Stimulated activated memory B cell treated with anti-CD40 and anti-IgM and Interleukin-4, amounts not matched to agents 10 μg/mL and 1 μg/mL and 100 μg/mL, for 72 hours (primary cell): Measurements from ENCODE around the gene CERK.
"Not testable (repeated sequence)": the region's sequence is repeated elsewhere in the genome, so short reads cannot be mapped to it uniquely, and the experiment has no call there.

Experiments
- ATAC-seq: fragments of 150-1000 bp; cut with Tn5 transposase; 2 replicates; pipeline ENCODE4 v1.10.0; 2021
- H3K27ac Mint-ChIP-seq: one replicate; pipeline ENCODE4 v1.8.0; 2022; ENCODE audit warnings: mild to moderate bottlenecking, mixed read lengths
- H3K27me3 Mint-ChIP-seq: one replicate; pipeline ENCODE4 v1.8.0; 2022; ENCODE audit warnings: mixed read lengths
- H3K36me3 Mint-ChIP-seq: one replicate; pipeline ENCODE4 v1.8.0; 2022; ENCODE audit warnings: mixed read lengths
- H3K4me1 Mint-ChIP-seq: one replicate; pipeline ENCODE4 v1.8.0; 2022; ENCODE audit warnings: mixed read lengths
- H3K4me3 Mint-ChIP-seq: one replicate; pipeline ENCODE4 v1.8.0; 2022; ENCODE audit warnings: mild to moderate bottlenecking, moderate library complexity, mixed read lengths
- H3K9me3 Mint-ChIP-seq: one replicate; pipeline ENCODE4 v1.8.0; 2022; ENCODE audit warnings: mixed read lengths

Gene CERK

GRCh38 chr22:46655861-46656608, 82.0 kb downstream of the CERK start:
- no peak for ATAC-seq
- Mint-ChIP-seq H3K4me3 (no peak overlapping the region), H3K36me3 (peaks cover 40% of the 10 kb centered on the region), H3K27me3 (no peaks in the 10 kb centered on the region), H3K4me1 (peaks cover 54% of the 10 kb centered on the region), H3K9me3 (no peaks in the 10 kb centered on the region), H3K27ac (no peak overlapping the region)

GRCh38 chr22:46654927-46655595, 83.0 kb downstream of the CERK start:
- ATAC-seq = no peak
- peaks cover 54% of the 10 kb centered on the region for H3K4me1 Mint-ChIP-seq
- no peaks in the 10 kb centered on the region for H3K9me3 Mint-ChIP-seq
- peaks cover 31% of the 10 kb centered on the region for H3K36me3 Mint-ChIP-seq
- no peaks in the 10 kb centered on the region for H3K27me3 Mint-ChIP-seq
- H3K4me3 Mint-ChIP-seq = no peak overlapping the region
- H3K27ac Mint-ChIP-seq = peak overlapping the region; percentile 72

- H3K27me3 Mint-ChIP-seq = no peaks in the 10 kb centered on the region
Measured at GRCh38 chr22:46654426-46654825, 83.6 kb downstream of the CERK start.

GRCh38 chr22:46653596-46653995, 84.5 kb downstream of the CERK start:
- Mint-ChIP-seq H3K4me1 (peaks cover 53% of the 10 kb centered on the region), H3K4me3 (no peak overlapping the region), H3K27me3 (no peaks in the 10 kb centered on the region), H3K27ac (peak overlapping the region; percentile 46), H3K36me3 (peaks cover 26% of the 10 kb centered on the region), H3K9me3 (no peaks in the 10 kb centered on the region)
- peak; percentile 76 for ATAC-seq

More at GRCh38 chr22:46654426-46654825, 83.6 kb downstream of the CERK start:
- ATAC-seq = no peak
- Mint-ChIP-seq H3K4me3 (no peak overlapping the region), H3K27ac (peak overlapping the region; percentile 72), H3K9me3 (no peaks in the 10 kb centered on the region), H3K36me3 (peaks cover 31% of the 10 kb centered on the region), H3K4me1 (peaks cover 57% of the 10 kb centered on the region)

- Mint-ChIP-seq H3K27ac (peak overlapping the region; percentile 46), H3K9me3 (peaks cover 7% of the 10 kb centered on the region), H3K27me3 (no peaks in the 10 kb centered on the region), H3K36me3 (peaks cover 32% of the 10 kb centered on the region), H3K4me1 (peaks cover 60% of the 10 kb centered on the region), H3K4me3 (no peak overlapping the region)
- ATAC-seq = no peak
Measured at GRCh38 chr22:46652847-46653331, 85.2 kb downstream of the CERK start.

- H3K36me3 Mint-ChIP-seq = peaks cover 36% of the 10 kb centered on the region
- H3K4me1 Mint-ChIP-seq = peaks cover 64% of the 10 kb centered on the region
- peak overlapping the region; percentile 46 for H3K27ac Mint-ChIP-seq
- no peaks in the 10 kb centered on the region for H3K27me3 Mint-ChIP-seq
- H3K9me3 Mint-ChIP-seq = peaks cover 8% of the 10 kb centered on the region
- ATAC-seq = peak; percentile 9
- no peak overlapping the region for H3K4me3 Mint-ChIP-seq
Measured at GRCh38 chr22:46652081-46652846, 85.8 kb downstream of the CERK start.

- Mint-ChIP-seq H3K36me3 (peaks cover 36% of the 10 kb centered on the region), H3K9me3 (peaks cover 8% of the 10 kb centered on the region), H3K4me3 (no peak overlapping the region), H3K27ac (peak overlapping the region; percentile 46), H3K27me3 (no peaks in the 10 kb centered on the region), H3K4me1 (peaks cover 64% of the 10 kb centered on the region)
- ATAC-seq = no peak
Measured at GRCh38 chr22:46651316-46651715, 86.7 kb downstream of the CERK start.

- peak overlapping the region; percentile 58 for H3K27ac Mint-ChIP-seq
- ATAC-seq = no peak
- peaks cover 8% of the 10 kb centered on the region for H3K9me3 Mint-ChIP-seq
- no peaks in the 10 kb centered on the region for H3K27me3 Mint-ChIP-seq
- no peak overlapping the region for H3K4me3 Mint-ChIP-seq
- H3K36me3 Mint-ChIP-seq = peaks cover 36% of the 10 kb centered on the region
- H3K4me1 Mint-ChIP-seq = peaks cover 64% of the 10 kb centered on the region
Measured at GRCh38 chr22:46650078-46650810, 87.8 kb downstream of the CERK start.

- ATAC-seq = no peak
- Mint-ChIP-seq H3K27me3 (no peaks in the 10 kb centered on the region), H3K4me1 (peaks cover 58% of the 10 kb centered on the region), H3K9me3 (peaks cover 8% of the 10 kb centered on the region), H3K27ac (peak overlapping the region; percentile 58), H3K36me3 (peaks cover 36% of the 10 kb centered on the region), H3K4me3 (no peak overlapping the region)
Measured at GRCh38 chr22:46649141-46650077, 88.6 kb downstream of the CERK start.

GRCh38 chr22:46648225-46648820, 89.7 kb downstream of the CERK start:
- not testable (repeated sequence) for H3K27me3 Mint-ChIP-seq, H3K27ac Mint-ChIP-seq, ATAC-seq, H3K9me3 Mint-ChIP-seq, H3K4me3 Mint-ChIP-seq
- H3K36me3 Mint-ChIP-seq = peaks cover 47% of the 10 kb centered on the region
- peaks cover 52% of the 10 kb centered on the region for H3K4me1 Mint-ChIP-seq

- Mint-ChIP-seq H3K36me3 (peaks cover 44% of the 10 kb centered on the region), H3K9me3 (peaks cover 14% of the 10 kb centered on the region), H3K4me3 (no peak overlapping the region), H3K27ac (no peak overlapping the region), H3K4me1 (peaks cover 43% of the 10 kb centered on the region), H3K27me3 (no peaks in the 10 kb centered on the region)
- ATAC-seq = no peak
Measured at GRCh38 chr22:46646531-46647215, 91.4 kb downstream of the CERK start.

GRCh38 chr22:46642840-46643480, 95.1 kb downstream of the CERK start:
- Mint-ChIP-seq H3K4me1 (peaks cover 26% of the 10 kb centered on the region), H3K36me3 (peaks cover 44% of the 10 kb centered on the region)
- H3K27ac Mint-ChIP-seq, H3K27me3 Mint-ChIP-seq, H3K4me3 Mint-ChIP-seq, H3K9me3 Mint-ChIP-seq, ATAC-seq: not testable (repeated sequence)

GRCh38 chr22:46641811-46642266, 96.2 kb downstream of the CERK start:
- no peaks in the 10 kb centered on the region for H3K27me3 Mint-ChIP-seq
- no peak for ATAC-seq
- peaks cover 22% of the 10 kb centered on the region for H3K4me1 Mint-ChIP-seq
- peaks cover 6% of the 10 kb centered on the region for H3K9me3 Mint-ChIP-seq
- no peak overlapping the region for H3K4me3 Mint-ChIP-seq
- H3K27ac Mint-ChIP-seq = peak overlapping the region; percentile 28
- H3K36me3 Mint-ChIP-seq = peaks cover 40% of the 10 kb centered on the region
